Activated gamma-delta T cell treated with Interleukin-2 at 50 U/mL for 16 hours (primary cell): ENCODE data around the gene C19orf25.
"Not testable (repeated sequence)": the region's sequence is repeated elsewhere in the genome, so short reads cannot be mapped to it uniquely, and the experiment has no call there.

Experiments used
- DNase-seq: peaks from one replicate; pipeline ENCODE4 v3.0.0-alpha.2; 2020

The C19orf25 gene

DNA sequence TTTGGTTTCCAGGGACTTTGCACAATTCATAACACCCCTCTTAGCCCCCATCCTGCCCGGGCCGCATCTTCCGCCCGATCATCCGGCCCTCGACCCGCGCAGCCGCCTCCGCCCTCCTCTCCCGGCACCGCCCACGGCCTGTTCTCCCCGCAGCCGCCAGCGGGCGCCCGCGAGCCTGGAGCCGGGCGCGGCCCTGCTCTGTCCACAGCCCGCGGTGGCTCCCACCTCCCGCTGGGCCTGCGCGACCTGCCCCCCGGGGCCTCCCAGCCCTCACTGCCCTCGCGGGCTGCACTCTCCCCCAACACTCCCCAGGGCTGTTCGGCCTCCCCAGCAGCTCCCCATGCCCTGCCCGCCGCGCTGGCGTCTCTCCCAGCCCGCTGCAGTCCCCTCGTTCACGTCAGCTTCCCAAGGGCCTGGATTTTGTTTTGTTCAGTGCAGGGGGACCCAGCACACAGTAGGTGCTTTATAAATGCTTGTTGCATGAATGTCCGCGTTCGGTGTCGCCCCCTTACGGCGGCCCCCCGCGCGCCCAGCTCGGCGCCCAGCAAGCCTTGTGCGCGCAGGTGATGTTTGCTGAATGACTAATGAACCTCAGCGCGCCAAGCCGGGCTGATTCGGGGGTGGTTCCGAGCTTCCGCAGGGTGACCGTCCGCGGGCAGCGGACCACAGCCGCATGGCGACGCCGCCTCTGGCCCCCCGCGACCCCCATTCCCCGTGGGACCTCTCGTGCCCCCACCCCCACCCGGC is 33.7 kb downstream of the C19orf25 start:
- peak; percentile 76 for DNase-seq

DNA sequence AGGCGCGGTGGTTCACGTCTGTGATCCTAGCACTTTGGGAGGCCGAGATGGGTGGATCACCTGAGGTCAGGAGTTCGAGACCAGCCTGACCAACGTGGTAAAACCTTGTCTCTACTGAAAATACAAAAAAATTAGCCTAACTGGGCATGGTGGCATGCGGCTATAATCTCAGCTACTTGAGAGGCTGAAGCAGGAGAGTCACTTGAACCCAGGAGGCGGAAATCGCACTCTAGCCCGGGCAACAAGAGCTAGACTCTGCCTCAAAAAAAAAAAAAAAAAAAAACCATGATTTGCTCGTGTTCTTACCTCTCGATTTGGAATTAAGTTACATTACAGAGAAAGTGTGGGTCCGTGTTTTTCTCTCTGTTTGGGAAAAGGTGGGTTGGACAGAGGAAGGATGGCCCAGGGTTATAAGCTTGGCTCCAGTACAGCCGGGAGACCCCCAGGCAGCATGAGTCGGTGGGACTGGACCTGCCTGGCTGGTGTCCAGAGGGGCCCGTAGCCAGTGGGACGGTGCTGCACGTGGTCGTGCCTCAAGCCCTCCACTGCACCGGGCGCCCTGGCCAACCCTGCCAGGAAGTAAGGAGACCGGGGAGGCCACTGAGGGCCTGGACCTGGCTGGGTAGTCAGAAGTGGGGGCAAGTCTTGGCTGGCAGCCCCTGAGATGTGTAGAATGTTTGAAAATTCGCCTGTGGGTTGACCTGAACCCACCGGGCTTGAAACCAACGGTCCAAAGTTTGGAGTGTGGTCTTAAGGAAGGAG is 37.2 kb downstream of the C19orf25 start:
- no peak for DNase-seq

DNA sequence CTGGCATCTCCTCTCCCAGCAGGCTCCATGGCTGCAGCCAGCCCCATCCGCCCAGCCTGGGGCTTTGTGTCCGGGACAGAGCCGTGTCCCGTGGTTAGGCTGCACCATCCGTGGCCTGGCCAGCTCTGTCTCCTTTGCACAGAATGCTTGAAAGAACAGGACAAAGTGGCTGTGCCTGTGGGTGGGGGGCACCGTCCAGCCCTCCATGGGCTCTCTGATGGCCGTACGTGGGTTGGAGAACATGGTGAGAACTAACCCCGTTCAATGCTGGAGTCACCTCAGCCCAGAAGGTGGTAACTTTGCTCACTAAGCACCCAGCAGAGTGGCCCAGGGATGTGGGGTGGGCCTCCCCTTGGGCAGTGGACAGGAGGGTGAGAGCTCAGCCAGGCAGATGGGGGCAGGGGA is 38.0 kb downstream of the C19orf25 start:
- DNase-seq, result no peak

DNA sequence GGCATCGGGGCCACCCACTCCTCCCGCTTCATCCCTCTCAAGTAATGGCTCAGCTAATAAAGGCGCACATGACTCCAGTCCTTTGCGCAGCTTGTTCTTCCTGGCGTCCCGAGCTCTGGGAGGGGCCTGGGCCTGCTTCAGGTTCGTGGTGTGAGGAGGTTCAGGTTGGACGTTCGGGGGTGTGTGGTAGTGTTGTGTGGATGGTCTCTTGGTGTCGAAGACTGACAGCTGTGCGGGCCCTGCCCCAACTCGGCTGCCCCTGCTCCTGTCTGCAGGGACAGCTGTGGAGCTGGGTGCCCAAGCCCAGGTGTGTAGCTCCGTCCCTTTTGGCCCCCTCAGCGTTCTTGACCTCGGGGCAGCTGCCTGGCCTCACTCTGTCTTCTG is 38.6 kb downstream of the C19orf25 start:
- no peak for DNase-seq

DNA sequence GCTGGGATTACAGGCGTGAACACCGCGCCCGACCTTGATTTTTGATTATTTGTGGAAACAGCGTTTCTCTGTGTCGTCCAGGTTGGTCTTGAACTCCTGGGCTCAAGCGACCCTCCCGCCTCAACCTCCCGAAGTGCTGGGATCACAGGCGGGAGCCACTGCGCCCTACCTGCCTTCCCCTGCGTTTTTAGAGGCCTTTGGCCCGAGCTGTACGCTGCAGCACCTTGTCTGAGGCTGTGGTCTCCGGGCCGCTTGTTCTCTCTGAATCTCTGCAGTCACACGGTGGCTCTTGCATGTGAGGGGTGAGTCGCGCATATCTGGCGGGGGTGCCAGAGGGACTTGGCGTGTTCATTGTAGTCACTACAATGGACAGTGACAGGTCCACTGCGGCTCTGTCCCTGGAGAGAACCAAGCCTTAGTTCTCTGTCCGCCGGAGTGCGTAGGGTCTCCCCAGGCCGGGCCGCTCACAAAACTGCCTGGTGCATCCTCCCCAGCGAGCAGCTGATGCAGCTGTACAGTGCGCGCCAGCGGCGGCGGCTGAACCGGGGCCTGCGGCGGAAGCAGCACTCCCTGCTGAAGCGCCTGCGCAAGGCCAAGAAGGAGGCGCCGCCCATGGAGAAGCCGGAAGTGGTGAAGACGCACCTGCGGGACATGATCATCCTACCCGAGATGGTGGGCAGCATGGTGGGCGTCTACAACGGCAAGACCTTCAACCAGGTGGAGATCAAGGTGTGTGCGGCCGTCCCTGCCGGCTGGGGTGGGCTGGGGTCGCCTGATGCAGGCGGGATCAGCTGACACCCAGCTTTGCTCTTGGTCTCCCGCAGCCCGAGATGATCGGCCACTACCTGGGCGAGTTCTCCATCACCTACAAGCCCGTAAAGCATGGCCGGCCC is 39.2 kb downstream of the C19orf25 start:
- DNase-seq, result not testable (repeated sequence)

DNA sequence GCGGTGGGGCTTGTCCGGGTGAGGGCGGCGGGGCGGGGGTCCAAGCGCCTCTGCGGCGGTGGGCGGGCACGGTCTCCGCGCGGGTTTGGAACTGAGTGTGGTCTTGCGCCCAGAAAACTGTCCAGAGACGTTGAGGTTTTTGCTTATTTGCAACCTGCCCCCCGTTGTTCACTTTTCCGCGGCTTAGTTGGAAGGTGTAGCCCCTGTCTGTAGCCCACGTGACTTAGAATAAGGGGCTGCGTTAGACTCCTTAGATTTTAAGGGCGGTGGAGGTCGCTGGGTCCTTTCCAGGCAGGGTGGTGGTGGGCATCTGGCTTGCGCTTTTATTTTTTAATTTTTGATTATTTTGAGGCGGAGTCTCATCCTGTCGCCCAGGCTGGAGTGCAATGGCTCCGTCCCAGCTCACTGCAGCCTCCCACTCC is 40.1 kb downstream of the C19orf25 start:
- DNase-seq, result no peak

DNA sequence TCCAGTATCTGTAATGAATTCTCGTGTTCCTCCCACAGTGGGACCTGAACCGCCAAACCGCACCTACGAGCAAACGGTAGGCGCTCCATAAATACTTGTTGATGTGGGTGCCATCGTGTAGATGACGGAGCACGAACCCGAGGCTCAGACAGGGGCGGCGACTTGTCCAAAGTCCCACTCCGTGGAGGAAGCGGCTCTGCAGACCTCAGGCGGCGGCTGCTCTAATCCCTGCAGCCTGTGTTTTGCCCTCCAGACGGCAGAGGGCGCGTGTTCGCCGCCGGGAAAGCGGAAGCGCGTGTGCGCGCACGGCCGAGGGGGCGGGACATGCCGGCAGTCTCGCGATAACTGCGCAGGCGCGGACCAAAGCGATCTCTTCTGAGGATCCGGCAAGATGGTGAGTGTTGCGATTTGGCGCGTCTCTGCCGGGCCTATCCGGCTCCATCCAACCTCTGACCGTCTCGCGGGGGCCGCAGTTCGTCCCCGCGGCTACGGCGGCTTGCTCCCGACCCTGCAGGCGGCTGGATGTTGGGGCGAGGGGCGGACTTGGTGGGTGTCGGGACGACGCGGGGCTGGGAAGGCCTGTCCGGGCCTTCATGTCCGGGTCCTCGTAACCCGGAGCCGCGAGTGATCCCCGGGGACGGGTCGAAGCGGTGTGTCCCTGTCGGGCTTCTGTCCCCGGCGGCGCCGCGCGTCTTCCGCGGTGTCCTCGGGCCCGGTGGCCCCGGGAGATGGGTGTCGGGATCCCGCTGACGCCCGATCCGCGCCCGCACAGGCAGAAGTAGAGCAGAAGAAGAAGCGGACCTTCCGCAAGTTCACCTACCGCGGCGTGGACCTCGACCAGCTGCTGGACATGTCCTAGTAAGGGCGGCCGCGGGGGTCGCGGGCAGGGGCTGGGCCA is 40.7 kb downstream of the C19orf25 start, which contains the start of gene RPS15:
RPS15 (plus strand) TSS at position 362 of the 898 bp plus-strand sequence; CDS start at position 392, 30 bp downstream.
- peak; percentile 96 for DNase-seq

DNA sequence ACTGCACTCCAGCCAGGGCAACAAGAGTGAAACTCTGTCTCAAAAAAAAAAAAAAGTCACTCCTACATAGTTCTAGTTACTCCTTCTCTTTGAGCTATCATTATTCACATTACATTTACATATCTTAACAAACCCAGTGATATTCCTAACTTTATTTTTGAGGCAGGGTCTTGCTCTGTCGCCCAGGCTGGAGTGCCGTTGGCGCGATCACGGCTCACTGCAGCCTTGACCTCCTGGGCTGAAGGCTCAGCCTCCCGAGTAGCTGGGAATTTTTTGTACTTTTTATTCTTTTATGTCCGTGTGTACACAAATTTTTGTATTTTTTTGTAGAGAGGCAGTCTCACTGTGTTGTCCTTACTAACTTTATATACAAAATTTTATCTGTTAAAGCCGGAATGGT is 41.4 kb downstream of the C19orf25 start:
- no peak for DNase-seq

DNA sequence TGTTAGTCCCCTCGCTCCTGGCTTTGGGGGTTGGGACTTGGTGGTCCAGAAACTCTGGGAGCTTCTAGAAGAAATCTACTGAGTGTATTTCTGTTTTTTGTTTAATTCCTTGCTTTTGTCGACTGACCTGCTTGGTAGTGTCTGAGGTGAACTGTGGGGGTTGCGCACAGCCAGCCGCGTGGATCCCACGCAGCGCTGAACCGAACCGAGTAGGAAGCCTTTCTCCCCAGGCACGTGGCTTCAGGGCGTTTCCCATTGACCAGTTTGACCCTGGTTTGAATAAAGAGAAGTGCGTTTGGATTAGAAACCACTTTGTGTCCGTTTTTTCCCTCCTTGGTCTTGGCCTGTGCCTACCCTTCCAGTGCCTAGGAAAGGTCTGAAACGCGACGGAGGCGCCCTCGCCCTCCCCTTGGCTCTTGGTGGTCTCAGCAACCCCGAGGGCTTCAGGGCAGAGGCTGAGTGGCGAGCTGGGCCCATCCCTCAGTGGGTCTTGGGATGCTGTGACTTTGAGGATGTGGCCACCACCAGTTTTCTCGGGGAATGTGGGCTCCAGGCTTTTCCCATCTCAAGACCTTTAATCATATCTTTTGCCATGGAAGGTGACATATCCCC is 43.5 kb downstream of the C19orf25 start:
- DNase-seq, result no peak

DNA sequence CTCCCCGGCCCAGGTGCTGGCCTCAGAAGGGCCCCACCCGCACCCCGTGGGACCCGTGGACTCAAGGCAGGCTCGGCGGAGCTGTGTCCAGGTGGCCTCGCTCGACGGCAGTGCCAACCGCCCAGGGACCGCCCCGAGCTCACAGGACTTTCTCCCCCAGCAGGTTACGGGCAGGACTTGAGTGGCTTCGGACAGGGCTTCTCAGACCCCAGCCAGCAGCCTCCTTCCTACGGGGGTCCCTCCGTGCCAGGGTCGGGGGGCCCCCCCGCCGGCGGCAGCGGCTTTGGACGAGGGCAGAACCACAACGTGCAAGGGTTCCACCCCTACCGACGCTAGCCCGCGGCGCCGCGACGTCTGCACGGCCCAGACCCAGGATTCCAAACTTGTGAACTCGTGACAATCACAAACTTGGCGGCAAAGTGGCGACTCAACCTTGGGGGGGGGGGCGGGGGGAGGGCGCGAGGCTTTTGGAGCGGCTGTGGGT is 44.4 kb downstream of the C19orf25 start:
- DNase-seq, result no peak

DNA sequence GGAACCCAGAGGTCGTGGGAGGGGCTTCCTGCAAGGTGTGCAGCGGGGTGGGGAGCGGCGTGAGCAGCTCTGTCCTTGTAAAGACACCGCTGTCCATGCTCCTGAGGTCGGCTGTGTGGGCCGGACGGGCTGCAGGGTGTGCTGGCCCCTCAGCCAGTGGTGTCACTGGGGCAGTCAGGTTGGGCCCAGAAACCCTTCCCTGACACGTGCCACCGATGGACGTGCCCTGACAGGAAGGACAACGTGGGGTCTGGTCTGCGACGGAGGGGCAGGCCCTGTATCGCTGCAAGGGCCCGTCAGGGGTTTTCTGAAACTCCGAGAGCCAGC is 45.0 kb downstream of the C19orf25 start:
- no peak for DNase-seq

DNA sequence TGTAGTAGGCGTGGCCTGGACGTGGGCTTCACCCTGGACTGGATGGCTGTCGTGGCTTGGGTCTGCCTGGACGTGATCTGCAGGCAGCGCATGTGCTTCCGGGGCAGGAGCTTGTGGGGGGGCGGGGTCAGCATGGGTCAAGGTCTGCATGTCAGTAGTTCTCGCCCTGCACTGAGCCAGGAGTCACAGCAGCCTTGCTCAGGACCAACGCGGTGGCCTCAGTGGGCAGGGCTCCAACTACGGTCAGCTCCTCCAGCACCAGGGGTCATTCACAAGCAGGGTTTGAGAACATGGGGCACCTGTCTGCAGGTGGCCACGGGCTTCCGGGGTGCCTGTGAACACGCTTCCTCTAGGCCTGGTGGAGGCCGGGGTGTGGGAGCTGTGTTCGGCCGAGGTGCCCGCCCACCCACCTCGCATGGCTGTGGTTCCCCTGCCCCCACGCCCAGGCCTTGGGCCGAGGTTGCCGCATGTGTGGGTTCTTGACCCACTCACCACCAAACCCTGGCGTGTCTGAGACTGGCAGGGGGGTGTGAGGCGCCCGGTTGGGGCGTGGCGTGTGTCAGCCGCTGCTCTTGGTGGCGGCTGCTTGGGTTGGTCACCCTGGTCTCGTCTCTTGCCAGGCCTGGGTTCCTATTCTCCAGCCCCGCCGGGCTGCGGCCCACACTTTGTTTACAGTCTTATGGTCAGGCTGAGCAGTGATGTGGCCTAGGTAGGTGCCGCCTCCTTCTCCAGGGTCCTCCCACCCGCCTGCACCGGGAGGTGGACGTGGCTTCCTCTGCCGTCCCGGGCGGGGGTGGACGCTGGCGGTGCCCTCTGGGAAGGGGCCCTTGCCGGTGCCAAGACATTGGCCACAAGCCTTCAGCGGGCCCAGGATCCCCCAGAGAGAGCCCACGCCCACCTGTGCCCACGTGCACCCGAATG is 45.6 kb downstream of the C19orf25 start:
- DNase-seq, result no peak

DNA sequence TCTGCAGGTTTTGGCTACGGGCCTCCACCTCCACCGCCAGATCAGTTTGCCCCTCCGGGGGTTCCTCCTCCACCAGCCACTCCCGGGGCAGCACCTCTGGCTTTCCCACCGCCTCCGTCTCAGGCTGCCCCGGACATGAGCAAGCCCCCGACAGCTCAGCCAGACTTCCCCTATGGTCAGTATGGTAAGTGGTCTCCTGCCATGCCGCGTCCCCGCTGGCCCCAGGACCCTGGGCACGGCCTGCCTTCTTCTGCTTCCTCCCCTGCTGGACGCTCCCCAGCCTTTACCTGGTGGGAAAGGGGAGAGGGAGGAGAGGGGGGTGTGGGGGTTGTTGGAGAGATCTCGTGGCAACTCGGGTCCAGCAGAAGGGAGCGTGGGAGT is 46.5 kb downstream of the C19orf25 start:
- DNase-seq, result no peak

DNA sequence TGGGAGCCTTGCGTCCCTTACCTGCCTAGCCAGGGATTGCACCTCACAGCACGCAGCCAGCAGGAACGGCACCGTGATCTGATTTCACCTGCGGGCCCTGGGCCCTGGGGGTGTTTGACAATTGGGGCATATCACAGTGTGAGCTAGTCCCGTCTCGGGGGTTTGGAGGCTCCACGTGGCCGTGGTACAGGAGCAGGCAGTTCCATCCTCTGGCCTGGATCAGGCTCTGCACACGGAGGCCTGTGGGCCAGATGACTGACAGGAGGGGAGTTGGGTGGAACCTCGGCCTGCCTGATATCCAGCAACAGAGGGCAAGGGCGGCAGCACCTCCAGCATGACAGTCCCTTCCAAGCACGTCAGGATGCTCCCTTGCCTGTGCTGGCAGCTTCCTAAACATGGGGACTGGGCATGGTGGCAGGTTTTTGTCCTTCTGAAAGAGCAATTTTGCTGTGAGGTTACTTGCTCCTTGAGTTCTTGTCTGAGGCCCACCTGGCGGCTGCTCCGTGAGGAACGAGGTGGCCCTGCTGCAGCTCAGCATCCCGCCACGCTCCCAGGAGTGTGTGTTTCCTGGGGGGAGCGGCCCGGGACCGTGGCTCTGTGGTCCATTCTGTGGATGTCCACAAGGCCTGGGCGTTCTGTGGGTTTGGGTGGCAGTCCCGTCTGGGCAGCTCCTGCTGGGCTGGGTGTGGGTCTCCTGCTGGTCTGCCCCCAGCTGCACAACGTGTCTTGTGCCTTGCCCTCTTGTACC is 47.1 kb downstream of the C19orf25 start:
- DNase-seq, result no peak

DNA sequence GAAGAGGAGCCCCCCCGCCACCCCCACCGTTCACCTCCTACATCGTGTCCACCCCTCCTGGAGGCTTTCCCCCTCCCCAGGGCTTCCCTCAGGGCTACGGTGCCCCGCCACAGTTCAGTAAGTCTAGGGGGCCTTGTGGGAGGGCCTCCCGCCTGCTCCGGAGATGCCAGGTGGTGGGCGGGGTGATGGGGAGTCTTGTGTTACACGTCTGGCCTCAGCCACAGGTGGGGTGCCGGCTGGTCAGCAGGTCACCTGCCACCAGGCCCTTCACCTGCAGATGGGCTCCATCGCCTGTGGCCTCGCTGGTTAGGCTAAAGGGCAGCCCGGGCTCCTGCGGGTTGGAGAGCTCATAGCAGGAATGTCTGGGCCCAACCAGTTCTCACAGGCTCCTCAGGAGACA is 48.8 kb downstream of the C19orf25 start:
- DNase-seq, result no peak

DNA sequence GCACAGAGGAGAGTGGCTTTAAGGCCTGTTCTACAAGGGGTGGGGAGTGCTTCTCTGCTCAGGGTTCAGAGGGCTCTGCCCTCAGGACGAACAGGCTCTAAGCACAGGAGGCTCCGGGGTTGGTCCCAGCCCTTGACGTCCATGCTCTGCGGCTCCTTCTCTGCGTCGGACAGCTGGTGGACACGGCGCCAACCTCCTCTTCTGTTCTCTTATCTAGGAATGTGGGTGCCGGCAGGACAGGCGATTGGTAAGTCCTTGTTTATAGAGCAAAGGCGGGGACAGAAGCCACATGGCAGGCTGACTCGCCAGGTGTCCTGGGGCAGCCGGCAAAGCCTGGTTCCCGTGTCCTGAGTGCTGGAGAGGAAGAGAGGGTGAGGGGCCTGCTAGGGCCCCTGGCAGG is 49.3 kb downstream of the C19orf25 start:
- no peak for DNase-seq

DNA sequence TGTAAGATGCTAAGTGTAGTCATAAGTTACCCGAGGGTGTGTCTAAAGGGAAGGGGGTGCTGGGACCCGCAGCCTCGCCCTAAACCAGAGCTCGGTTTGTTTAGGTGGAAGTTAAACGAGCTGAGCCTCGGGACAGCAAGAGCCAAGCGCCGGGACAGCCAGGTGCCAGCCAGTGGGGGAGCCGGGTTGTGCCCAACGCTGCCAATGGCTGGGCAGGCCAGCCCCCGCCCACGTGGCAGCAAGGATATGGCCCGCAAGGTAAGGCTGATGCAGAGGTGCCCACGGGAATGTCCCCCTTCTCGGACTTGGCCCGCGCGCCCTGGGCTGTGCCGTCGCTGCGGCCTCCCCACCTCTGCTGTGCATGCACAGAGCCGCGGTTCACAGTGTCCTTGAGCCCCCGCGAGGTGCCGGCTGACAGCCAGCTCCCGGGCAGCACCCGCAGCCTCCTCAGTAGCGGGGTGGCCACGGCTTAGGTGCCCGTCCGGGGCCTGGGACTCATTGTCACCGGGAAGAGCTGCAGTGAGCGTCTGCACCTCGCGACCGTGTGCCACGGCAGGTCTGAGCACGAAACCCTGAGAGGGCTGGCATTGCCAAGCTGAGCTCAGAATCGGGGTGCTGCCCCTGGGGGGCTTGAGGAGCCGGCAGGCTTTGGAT is 50.1 kb downstream of the C19orf25 start:
- no peak for DNase-seq

DNA sequence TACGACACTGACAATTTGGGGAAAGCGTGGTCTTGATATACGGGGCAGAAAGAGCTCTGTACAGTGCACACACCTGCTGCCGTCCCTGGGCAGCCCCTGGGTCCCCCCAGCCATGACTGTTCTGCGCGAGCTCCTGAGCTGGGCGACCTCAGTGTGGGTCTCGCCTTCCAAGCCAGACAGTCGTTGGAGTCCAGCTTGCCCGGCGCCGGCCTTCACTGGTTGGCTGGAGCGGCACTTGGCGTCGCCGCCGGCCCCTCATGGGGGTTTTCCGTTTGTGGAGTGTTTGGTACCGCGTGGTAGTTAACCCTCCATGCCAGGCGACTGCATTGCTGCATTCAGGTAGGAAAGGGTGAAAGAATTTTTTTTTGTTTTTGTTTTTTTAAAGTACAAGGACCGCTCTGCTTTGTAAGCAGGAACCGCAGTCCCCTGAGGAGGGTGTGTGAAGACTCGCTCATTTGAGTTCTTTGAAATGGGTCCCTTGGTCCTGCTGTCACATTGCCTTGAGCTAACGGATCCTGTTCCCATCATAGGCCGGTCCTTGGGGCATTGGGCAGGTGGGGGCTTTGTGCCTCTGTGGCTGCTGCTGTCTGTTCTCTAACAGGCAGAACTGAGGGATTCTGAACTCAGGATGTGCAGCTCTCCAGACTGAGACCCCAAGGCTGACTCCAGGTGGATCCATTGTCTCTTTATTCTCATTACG is 51.6 kb downstream of the C19orf25 start:
- no peak for DNase-seq

DNA sequence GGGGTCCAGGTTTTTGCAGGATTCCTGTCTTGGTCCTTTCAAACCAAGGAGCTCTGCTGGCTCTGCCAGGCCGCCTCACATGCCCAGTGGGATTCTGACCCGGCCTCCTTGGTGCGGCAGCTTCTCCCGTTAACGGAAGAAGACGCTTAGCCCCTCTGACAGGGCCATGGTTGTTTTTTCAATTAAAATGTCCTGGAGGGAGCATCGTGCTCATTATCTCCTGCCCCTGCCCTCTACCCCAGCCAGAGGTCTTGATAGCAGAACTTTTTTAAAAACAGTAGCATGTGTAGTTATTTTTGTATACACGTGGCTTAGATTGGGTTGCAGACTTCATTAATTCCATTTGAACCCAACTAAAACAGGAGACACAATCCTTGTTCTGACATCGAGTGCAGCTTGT is 52.3 kb downstream of the C19orf25 start:
- DNase-seq, result no peak
